ENCODE data around the gene RNU2-63P.
"Not testable (repeated sequence)": the region's sequence is repeated elsewhere in the genome, so short reads cannot be mapped to it uniquely, and the experiment has no call there.

Gene RNU2-63P

GRCh38 chr2:88028931-88029330 is 12.6 kb upstream of the RNU2-63P start:
- no peak overlapping the region for H3K4me3 ChIP-seq (ENCODE audit: low read depth, low read length)
- DNase-seq (ENCODE audit: low read depth), result no peak
- TF ChIP-seq, protein P1, sequence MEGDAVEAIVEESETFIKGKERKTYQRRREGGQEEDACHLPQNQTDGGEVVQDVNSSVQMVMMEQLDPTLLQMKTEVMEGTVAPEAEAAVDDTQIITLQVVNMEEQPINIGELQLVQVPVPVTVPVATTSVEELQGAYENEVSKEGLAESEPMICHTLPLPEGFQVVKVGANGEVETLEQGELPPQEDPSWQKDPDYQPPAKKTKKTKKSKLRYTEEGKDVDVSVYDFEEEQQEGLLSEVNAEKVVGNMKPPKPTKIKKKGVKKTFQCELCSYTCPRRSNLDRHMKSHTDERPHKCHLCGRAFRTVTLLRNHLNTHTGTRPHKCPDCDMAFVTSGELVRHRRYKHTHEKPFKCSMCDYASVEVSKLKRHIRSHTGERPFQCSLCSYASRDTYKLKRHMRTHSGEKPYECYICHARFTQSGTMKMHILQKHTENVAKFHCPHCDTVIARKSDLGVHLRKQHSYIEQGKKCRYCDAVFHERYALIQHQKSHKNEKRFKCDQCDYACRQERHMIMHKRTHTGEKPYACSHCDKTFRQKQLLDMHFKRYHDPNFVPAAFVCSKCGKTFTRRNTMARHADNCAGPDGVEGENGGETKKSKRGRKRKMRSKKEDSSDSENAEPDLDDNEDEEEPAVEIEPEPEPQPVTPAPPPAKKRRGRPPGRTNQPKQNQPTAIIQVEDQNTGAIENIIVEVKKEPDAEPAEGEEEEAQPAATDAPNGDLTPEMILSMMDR (IDR thresholded peaks at IDR 0.05; ENCODE audit: low read depth, low read length, missing control alignments), result no peak
- in situ Hi-C loops (cut with HindIII; ENCODE audit: low sequenced_read_pairs), result no loop called here

GRCh38 chr2:88027697-88028389 is 11.5 kb upstream of the RNU2-63P start:
- no peak overlapping the region for H3K4me3 ChIP-seq (ENCODE audit: low read depth, low read length)
- in situ Hi-C loops (cut with HindIII; ENCODE audit: low sequenced_read_pairs), result no loop called here
- DNase-seq (ENCODE audit: low read depth), result no peak
- TF ChIP-seq, protein P1 (IDR thresholded peaks at IDR 0.05; ENCODE audit: low read depth, low read length, missing control alignments), result no peak

GRCh38 chr2:88024509-88024908 is 8.2 kb upstream of the RNU2-63P start:
- H3K4me3 ChIP-seq (ENCODE audit: low read depth, low read length), result no peak overlapping the region
- in situ Hi-C loops (cut with HindIII; ENCODE audit: low sequenced_read_pairs), result no loop called here
- TF ChIP-seq, protein P1 (IDR thresholded peaks at IDR 0.05; ENCODE audit: low read depth, low read length, missing control alignments), result no peak
- DNase-seq (ENCODE audit: low read depth), result no peak

DNA sequence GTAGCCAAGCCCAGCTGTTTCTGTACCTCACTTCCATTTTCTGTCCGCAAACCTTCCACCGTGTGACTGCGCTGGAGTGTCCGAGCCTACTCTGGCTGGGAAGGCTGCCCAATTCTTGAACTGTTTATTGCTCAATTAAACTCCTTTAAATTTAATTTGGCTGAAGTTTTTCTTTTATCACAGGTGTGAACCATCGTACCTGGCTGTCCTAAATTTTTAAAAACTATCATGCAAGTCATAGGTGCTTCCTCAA is 6.2 kb upstream of the RNU2-63P start:
- H3K4me3 ChIP-seq (ENCODE audit: low read depth, low read length), result no peak overlapping the region
- TF ChIP-seq, protein P1 (IDR thresholded peaks at IDR 0.05; ENCODE audit: low read depth, low read length, missing control alignments), result no peak
- in situ Hi-C loops (cut with HindIII; ENCODE audit: low sequenced_read_pairs), result no loop called here
- DNase-seq (ENCODE audit: low read depth), result no peak

GRCh38 chr2:88019985-88020384 is 3.6 kb upstream of the RNU2-63P start:
- in situ Hi-C loops (cut with HindIII; ENCODE audit: low sequenced_read_pairs), result no loop called here
- no peak for DNase-seq (ENCODE audit: low read depth)
- TF ChIP-seq, protein P1 (IDR thresholded peaks at IDR 0.05; ENCODE audit: low read depth, low read length, missing control alignments), result no peak
- no peak overlapping the region for H3K4me3 ChIP-seq (ENCODE audit: low read depth, low read length)

DNA sequence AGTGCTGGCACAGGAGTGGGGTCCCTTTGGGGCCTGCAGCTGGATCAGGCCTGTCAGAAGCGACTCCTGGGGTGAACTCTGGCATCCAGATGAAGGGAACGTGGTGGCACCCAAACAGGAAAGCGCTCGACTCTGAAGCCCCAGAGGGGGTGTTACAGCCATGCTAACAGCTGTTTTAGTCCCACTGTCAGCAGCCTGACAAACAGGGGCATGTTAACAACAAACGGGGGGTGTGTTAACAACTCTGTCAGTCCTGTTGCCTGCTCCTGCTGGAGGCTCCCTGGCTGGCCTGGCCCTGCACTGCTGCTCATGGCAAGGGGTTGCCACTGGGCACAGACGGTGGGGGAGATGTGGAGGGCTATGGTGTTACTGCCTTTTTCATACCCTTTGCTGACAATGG is 2.6 kb upstream of the RNU2-63P start:
- in situ Hi-C loops (cut with HindIII; ENCODE audit: low sequenced_read_pairs), result no loop called here
- TF ChIP-seq, protein P1 (IDR thresholded peaks at IDR 0.05; ENCODE audit: low read depth, low read length, missing control alignments), result no peak
- no peak overlapping the region for H3K4me3 ChIP-seq (ENCODE audit: low read depth, low read length)
- DNase-seq (ENCODE audit: low read depth), result no peak

DNA sequence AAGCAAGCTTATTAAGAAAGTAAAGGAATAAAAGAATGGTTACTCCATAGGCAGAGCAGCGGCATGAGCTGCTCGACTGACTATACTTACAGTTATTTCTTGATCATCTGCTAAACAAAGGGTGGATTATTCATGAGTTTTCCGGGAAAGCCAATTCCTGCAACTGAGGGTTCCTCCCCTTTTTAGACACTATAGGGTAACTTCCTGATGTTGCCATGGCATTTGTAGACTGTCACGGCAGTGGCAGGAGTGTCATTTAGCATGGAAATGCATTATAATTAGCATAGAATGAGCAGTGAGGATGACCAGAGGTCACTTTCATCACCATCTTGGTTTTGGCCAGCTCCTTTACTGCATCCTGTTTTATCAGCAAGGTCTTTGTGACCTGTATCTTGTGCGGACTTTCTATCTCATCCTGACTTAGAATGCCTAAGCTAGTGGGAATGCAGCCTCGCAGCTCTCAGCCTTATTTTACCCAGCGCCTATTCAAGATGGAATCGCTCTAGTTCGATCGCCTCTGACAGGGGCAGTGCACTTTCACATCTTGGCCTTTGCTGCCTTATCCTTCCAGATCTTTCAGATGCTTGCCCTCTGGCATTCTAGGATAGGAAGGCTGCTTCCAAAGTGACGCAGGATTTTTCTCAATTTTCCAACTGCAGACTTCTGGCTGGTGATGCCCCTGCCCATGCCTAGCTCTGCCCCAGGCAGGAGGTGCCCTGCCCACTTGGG is 1.9 kb upstream of the RNU2-63P start:
- DNase-seq (ENCODE audit: low read depth); H3K4me3 ChIP-seq (ENCODE audit: low read depth, low read length); in situ Hi-C loops (cut with HindIII; ENCODE audit: low sequenced_read_pairs): not testable (repeated sequence)

GRCh38 chr2:88017780-88018038 is 1.4 kb upstream of the RNU2-63P start:
- H3K4me3 ChIP-seq (ENCODE audit: low read depth, low read length); DNase-seq (ENCODE audit: low read depth); in situ Hi-C loops (cut with HindIII; ENCODE audit: low sequenced_read_pairs): not testable (repeated sequence)
